Activated naive CD8-positive, alpha-beta T cell (primary cell): ENCODE data around the gene USP46.

ENCODE experiments used
- H3K27ac Mint-ChIP-seq: one replicate; pipeline ENCODE4 v1.8.0; 2021; ENCODE audit warnings: mixed read lengths
- H3K27me3 Mint-ChIP-seq: one replicate; pipeline ENCODE4 v1.8.0; 2021; ENCODE audit warnings: mixed read lengths
- H3K36me3 Mint-ChIP-seq: one replicate; pipeline ENCODE4 v1.8.0; 2021; ENCODE audit warnings: mixed read lengths
- H3K4me1 Mint-ChIP-seq: one replicate; pipeline ENCODE4 v1.8.0; 2021; ENCODE audit warnings: low read depth, mixed read lengths
- H3K4me3 Mint-ChIP-seq: one replicate; pipeline ENCODE4 v1.8.0; 2021; ENCODE audit warnings: mild to moderate bottlenecking, mixed read lengths
- H3K9me3 Mint-ChIP-seq: one replicate; pipeline ENCODE4 v1.8.0; 2021; ENCODE audit warnings: low read depth, mixed read lengths

Gene USP46

DNA sequence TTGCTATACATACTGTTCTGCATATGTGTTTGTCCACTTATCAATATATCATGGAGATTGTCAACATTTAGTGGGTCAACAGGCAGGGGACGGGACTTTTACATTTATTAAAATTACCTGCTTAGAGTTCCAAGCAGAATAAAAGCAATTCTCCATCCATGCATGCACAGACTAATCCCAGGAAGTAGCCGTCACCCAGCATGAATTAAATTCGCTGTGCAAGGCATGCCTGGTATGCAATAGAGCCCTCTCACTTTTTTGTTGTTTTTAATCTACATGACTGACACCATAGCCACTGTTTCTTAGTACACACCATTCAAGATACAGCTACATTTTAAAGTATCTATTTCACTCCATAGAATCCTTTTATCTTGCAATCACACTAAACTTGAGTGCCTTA, 108.9 kb downstream of the USP46 start:
- Mint-ChIP-seq H3K4me1 (no peaks in the 10 kb centered on the region), H3K27me3 (peaks cover 7% of the 10 kb centered on the region), H3K4me3 (no peak overlapping the region), H3K27ac (no peak overlapping the region), H3K9me3 (no peaks in the 10 kb centered on the region), H3K36me3 (no peaks in the 10 kb centered on the region)

DNA sequence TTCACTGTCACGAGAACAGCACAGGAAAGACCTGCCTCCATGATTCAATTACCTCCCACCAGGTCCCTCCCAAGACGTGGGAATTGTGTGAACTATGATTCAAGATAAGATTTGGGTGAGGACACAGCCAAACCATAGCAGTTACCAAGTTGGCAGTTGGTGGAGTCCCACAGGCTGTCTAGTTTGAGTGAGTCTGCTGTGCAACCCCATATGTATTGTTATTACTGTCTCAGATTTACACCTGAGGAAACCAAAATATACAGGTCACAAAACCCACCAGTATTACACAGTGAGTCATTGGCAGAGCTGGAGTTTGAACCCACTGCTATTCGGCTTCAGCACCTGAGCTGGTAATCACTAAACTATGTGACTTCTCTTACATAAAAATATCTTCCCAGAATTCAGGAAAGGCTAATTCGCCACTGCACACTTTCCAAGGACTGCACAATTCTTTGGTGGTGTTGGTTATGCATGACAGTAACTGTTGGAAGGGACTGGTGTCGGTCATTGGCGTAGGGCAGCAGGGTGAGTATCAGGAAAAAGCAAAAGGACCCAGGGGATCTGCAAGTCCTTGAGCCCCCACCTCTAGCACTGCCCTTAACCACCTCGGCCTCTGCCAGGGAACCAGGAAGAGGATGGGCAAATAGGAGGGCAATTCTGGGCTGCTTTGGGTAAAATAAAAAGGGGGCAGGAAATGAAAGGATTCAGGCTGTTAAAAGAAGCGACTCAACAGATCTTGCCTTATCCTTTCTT, 110.1 kb downstream of the USP46 start:
- Mint-ChIP-seq H3K4me1 (no peaks in the 10 kb centered on the region), H3K36me3 (no peaks in the 10 kb centered on the region), H3K27me3 (no peaks in the 10 kb centered on the region), H3K4me3 (no peak overlapping the region), H3K27ac (no peak overlapping the region), H3K9me3 (no peaks in the 10 kb centered on the region)

DNA sequence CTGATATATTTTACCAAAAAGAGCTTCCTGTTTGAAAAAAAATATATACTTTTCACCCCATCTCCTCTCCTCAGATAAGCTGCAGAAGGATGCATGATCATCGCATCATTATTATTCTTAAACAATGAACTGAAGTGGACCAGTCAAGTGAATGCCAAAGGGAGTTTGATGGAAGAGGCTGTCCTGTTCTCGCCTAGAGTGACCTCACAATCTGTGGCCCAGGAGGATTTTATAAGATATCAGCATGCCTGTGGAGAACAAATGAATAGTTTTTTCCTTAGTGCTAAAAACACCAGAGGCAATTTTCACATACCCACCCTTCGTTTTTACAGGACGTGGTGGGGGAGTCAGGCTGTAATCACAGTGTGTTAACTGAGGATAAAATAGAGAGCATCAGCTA, 112.7 kb downstream of the USP46 start:
- H3K27me3 Mint-ChIP-seq = no peaks in the 10 kb centered on the region
- no peak overlapping the region for H3K4me3 Mint-ChIP-seq
- H3K36me3 Mint-ChIP-seq = no peaks in the 10 kb centered on the region
- no peaks in the 10 kb centered on the region for H3K4me1 Mint-ChIP-seq
- no peak overlapping the region for H3K27ac Mint-ChIP-seq
- H3K9me3 Mint-ChIP-seq = no peaks in the 10 kb centered on the region

DNA sequence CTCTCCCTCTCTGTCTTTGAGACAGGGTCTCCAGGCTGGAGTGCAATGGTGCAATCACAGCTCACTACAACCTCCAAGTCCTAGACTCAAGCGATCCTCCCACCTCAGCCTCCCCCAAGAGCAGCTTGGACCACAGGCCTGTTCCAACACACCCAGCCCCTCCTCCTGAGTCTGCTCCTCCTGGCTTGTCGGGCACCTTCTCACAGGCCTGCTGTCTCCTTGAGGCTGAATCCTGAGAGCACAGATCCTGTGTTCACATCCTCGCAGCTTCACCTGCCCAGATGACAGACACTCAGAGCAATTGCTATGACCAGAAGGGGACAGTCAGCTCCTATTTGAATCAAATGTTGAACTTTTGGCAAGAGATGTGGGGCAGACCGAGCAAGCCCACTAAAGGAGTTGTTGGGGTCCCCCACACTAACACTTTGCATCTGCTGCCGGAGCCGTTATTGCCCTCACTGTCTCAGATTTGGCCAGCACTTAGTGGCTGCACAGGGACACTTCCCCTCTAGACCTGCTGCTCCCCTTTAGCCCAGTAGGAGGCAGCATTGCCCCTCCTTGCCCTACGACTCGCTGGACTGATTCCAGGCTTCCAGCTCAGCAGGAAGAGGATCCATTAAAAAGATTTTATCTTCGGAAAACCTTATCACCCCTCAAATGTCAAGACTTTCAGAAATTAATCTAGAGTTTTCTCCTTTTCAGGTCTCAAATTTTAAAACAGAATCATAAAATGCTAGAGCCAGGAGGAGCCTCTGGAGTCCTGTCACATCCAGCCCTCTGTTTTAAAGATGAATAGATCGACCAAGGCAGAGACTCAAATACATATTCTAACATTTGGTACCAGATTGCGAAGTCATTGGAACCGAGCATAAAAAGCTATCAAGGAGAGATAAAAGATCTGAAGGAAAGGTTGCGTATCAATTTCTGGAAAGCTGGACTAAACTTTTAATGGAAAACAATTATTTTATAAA, 113.7 kb downstream of the USP46 start:
- H3K4me1 Mint-ChIP-seq = no peaks in the 10 kb centered on the region
- no peak overlapping the region for H3K27ac Mint-ChIP-seq
- H3K4me3 Mint-ChIP-seq = no peak overlapping the region

More for the DNA sequence above, 113.7 kb downstream of the USP46 start:
- no peaks in the 10 kb centered on the region for H3K27me3 Mint-ChIP-seq
- no peaks in the 10 kb centered on the region for H3K36me3 Mint-ChIP-seq
- no peaks in the 10 kb centered on the region for H3K9me3 Mint-ChIP-seq
